ENCODE data around the gene COG7. TPM values are rescaled to one million over a fixed set of nuclear protein-coding genes. Genes with fewer than 3 reads are reported as not detected.

Gene COG7
- total RNA-seq, 1 experiment from 2014 or later = 22.1 TPM

GRCh38 chr16:23485841-23486240 is 32.9 kb upstream of the COG7 start:
- H4K20me1 ChIP-seq (ENCODE audit: insufficient read depth) = no peaks in the 10 kb centered on the region; the same call in 1 of the 2 replicates
- H3K36me3 ChIP-seq (ENCODE audit: control insufficient read depth in 1 of 2, insufficient read depth in 2 of 2, low read length in 2 of 2) = peaks cover 57 to 73% of the 10 kb centered on the region in 2 experiments
- POLR2A ChIA-PET = no interaction called here
- H3K4me2 ChIP-seq (ENCODE audit: low read length) = no peak overlapping the region
- no peaks in the 10 kb centered on the region for H3K27me3 ChIP-seq (ENCODE audit: insufficient read depth, low read length)
- intact Hi-C loops (cut with micrococcal nuclease) = no loop called here
- H3K9me2 ChIP-seq (ENCODE audit: insufficient read depth) = no peaks in the 10 kb centered on the region
- CTCF ChIA-PET = no interaction called here
- no TSS peak for BruUV-seq (replicated peaks)
- RAD21 ChIA-PET (ENCODE audit: low non-redundant PET in 1 of 2, low total read pairs in 2 of 2, uncharacterized antibody in 2 of 2, unreplicated experiment in 2 of 2) = no interaction called here
- H3K9ac ChIP-seq (ENCODE audit: low read length) = no peak overlapping the region
- H3K4me3 ChIP-seq (replicated peaks in 1 of 2; ENCODE audit: low read depth in 1 of 2, low read length in 2 of 2) = no peak overlapping the region
- TF ChIP-seq EZH2phosphoT487 (IDR thresholded peaks at IDR 0.05; ENCODE audit: borderline replicate concordance) (no peak), REST (IDR thresholded peaks at IDR 0.05; ENCODE audit: low read depth) (no peak), RAD21 (IDR thresholded peaks at IDR 0.05; ENCODE audit: low read depth) (no peak), YY1 (IDR thresholded peaks at IDR 0.05; ENCODE audit: extremely low read depth, insufficient replicate concordance, low read depth, low read length) (no peak), EZH2 (IDR thresholded peaks at IDR 0.05) (no peak), FOSL1 (IDR thresholded peaks at IDR 0.05; ENCODE audit: low read depth) (no peak), MAX (IDR thresholded peaks at IDR 0.05) (no peak), CTCF (IDR thresholded peaks at IDR 0.05 in 2 of 3, conservative IDR thresholded peaks at IDR 0.05 in 1 of 3; ENCODE audit: borderline replicate concordance in 1 of 3, insufficient read depth in 1 of 3, low read depth in 2 of 3, low read length in 2 of 3) (no peak), ATF3 (IDR thresholded peaks at IDR 0.05) (no peak), POLR2A (IDR thresholded peaks at IDR 0.05; ENCODE audit: borderline replicate concordance, extremely low read depth, insufficient read depth, insufficient read length) (no peak), SIN3A (IDR thresholded peaks at IDR 0.05; ENCODE audit: low read depth) (no peak), JUND (IDR thresholded peaks at IDR 0.05) (no peak)
- 0 out of 2 replicates have a peak, but pooled peaks cover 1% of the 10 kb centered on the region for H3K79me2 ChIP-seq (ENCODE audit: insufficient read depth, low read length)
- DNase-seq (ENCODE audit: low read depth, low spot score) (no peak), ATAC-seq (no peak)
- H3K9me3 ChIP-seq (ENCODE audit: control insufficient read depth in 1 of 2, insufficient read depth in 1 of 2, low read depth in 1 of 2, low read length in 2 of 2) = no peaks in the 10 kb centered on the region
- no peak overlapping the region for H3K27ac ChIP-seq (ENCODE audit: low read depth, low read length)
- H3K4me1 ChIP-seq (ENCODE audit: control insufficient read depth in 1 of 2, insufficient read depth in 2 of 2, low read length in 2 of 2) = no peaks in the 10 kb centered on the region
- H2AFZ ChIP-seq (ENCODE audit: low read depth, low read length, poor library complexity, severe bottlenecking) = no peak overlapping the region

Measured in HCT116 (cell line).